A549 (cell line): Measurements from ENCODE around the gene LTK.

Experiments
- CTCF ChIP-seq: fragments of >200 bp; sonication (Bioruptor Twin); formaldehyde crosslinking; IDR thresholded peaks from 3 replicates; pipeline ENCODE4 v1.5.1; 2016
- SMC3 ChIP-seq: fragments of >200 bp; sonication (Bioruptor Twin); formaldehyde crosslinking; IDR thresholded peaks from 3 replicates; pipeline ENCODE4 v1.6.1; 2018; ENCODE audit warnings: inconsistent platforms

GRCh38 chr15:41482110-41482877 lies 31.3 kb downstream of the LTK start:
- TF ChIP-seq CTCF = no peak
- TF ChIP-seq SMC3 = no peak
